Measurements from ENCODE around the gene TNFRSF18.

DNA sequence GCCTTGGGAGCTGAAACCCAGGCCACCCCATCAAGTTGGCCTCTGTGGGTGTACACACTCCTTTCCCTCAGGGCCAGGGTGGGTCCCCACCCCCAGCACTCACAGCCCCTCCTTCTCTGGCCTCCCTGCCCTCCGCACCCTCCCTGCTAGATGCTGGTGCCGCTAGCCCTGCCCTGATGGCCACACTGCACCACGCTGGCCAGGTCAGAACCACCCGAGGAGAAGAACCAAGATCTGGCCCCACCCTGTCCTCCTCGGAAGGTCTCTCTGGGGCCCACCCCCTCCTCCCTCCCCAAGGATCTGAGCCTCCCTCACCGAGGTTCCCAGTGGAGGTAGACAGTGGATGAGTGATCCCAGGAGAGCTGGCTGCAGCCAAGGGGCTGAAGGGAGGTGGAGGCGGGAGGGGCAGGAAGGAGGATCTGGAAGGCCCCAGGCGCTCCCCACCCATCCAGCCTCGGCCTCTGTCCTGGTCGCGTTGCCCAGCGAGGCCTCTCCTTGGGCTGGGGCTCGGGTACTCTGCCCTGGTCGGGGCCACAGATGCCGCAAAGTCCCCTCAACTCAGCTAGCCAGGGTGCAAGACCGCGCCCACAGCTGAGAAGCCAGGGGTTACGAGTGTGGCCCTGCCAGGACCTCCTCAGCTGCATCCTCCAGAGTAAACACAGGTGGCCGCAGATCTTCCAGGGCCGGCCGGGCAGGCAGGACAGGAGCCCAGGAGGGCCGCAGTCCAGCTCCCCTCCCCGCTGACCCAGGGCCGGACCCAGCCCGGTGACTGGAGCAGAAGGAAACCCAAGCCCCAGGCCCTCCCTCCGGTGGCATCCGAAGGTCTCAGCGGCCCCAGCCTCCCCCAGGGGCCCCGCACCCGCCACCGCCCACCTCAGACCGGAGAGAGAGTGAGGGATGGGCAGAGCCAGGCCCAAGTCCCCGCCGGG is 30.8 kb upstream of the TNFRSF18 start:
- TF ChIP-seq, protein P1, sequence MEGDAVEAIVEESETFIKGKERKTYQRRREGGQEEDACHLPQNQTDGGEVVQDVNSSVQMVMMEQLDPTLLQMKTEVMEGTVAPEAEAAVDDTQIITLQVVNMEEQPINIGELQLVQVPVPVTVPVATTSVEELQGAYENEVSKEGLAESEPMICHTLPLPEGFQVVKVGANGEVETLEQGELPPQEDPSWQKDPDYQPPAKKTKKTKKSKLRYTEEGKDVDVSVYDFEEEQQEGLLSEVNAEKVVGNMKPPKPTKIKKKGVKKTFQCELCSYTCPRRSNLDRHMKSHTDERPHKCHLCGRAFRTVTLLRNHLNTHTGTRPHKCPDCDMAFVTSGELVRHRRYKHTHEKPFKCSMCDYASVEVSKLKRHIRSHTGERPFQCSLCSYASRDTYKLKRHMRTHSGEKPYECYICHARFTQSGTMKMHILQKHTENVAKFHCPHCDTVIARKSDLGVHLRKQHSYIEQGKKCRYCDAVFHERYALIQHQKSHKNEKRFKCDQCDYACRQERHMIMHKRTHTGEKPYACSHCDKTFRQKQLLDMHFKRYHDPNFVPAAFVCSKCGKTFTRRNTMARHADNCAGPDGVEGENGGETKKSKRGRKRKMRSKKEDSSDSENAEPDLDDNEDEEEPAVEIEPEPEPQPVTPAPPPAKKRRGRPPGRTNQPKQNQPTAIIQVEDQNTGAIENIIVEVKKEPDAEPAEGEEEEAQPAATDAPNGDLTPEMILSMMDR (IDR thresholded peaks at IDR 0.05; ENCODE audit: extremely low read depth in 1 of 2, insufficient read depth in 1 of 2, low read depth in 1 of 2, low read length in 2 of 2) = no peak
- no peak for TF ChIP-seq POLR2A (IDR thresholded peaks at IDR 0.05; ENCODE audit: low read depth, low read length)
- no peak for TF ChIP-seq EZH2 (IDR thresholded peaks at IDR 0.05; ENCODE audit: borderline replicate concordance, low read depth, low read length, severe bottlenecking)
- TF ChIP-seq, protein P2, sequence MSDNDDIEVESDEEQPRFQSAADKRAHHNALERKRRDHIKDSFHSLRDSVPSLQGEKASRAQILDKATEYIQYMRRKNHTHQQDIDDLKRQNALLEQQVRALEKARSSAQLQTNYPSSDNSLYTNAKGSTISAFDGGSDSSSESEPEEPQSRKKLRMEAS (IDR thresholded peaks at IDR 0.05; ENCODE audit: insufficient read depth, insufficient read length) = no peak
- no peak for TF ChIP-seq POLR2AphosphoS5 (IDR thresholded peaks at IDR 0.05; ENCODE audit: insufficient read depth, low read depth, low read length)
- TF ChIP-seq JUN (IDR thresholded peaks at IDR 0.05; ENCODE audit: borderline replicate concordance, insufficient read depth, insufficient read length, low read depth) = no peak
- TF ChIP-seq GATA2 (IDR thresholded peaks at IDR 0.05; ENCODE audit: insufficient read depth, insufficient read length, low read depth, low read length) = no peak

Data from endothelial cell of umbilical vein (primary cell).